ENCODE measurements around the gene TAS2R38.

TAS2R38 gene

GRCh38 chr7:141975806-141976523 lies 2.4 kb upstream of the TAS2R38 start:
- peak; percentile 85 to 94 (median 92) for DNase-seq

DNA sequence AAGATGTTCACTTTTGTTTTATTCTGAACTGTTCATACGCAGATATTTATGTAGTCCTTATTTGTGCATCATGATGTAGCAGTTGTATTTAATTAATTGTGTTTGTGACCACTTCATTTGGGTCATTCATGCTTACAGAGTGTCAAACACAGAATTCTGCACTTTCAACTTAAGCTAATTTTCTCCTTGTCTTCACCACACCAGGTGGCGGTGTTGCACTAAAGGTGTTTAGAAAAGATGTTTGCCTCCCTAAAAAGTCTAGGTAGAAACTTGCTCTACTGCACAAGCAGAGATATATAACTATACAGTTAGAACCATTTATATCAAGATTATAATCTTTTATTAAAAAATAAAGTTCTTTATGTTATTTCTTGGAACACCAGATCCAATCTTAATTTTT lies 1.3 kb upstream of the TAS2R38 start:
- no peak for DNase-seq

- DNase-seq: peak; percentile 70 to 96 (median 93)
Observed at GRCh38 chr7:141960687-141961422, 12.7 kb downstream of the TAS2R38 start.

DNA sequence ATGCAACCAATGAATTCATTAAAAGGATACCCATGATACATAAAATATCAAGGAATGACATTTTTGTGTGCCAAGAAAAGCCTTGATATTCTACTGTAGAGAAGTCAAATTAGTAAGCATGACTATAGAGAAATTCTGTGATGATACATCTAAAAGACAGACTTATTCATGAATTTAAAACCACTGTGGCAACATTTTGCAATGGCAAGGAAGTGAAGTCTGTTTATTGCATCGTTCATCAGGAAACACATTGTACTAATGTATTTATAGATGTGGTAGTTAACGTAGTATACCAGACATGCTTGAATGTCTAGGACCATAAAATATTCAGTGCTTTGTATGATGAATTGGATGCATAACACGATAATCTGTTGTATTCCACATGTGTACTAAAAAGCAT lies 17.5 kb downstream of the TAS2R38 start:
- peak; percentile 64 to 94 (median 89) for DNase-seq

DNA sequence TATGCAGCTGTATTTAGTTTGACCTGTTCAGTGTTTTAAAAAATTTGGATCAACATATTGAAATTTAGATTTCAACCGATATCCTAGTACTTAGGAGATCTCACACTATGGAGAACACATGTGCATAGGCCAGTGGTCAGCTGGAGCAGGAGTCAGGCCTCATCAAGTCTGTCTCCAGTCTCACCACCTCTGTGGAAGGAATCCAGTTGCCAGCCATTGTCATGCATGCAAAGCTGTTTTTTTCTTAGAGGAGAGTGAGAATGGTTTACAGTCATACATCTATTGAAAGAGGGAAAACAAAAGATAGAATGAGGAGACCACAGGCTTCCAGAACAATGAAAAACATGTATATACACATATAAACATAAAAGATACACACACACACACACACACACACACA lies 19.2 kb downstream of the TAS2R38 start:
- no peak for DNase-seq

DNA sequence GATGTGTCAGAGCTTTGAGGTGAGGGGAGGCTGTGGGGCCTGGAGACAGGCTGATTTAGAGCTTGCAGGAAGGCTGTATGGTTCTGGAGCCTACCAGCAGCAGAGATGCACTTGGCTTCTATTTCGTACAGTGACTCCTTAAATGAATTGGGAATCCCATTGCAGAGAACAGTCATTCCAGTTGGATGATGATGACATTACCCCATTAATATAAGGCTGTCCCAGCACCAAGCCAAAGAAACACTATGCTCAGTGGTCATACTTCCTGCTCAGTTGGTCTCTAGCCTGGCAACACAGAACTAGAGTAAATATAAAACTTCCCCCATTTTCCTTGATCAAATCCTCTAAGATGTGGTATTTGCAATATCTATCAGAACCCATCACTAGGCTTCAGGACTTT lies 21.1 kb downstream of the TAS2R38 start:
- peak; percentile 46 to 69 (median 60) for DNase-seq

- peak; percentile 72 to 80 (median 77) for DNase-seq
Observed at GRCh38 chr7:141950806-141951205, 22.8 kb downstream of the TAS2R38 start.

DNA sequence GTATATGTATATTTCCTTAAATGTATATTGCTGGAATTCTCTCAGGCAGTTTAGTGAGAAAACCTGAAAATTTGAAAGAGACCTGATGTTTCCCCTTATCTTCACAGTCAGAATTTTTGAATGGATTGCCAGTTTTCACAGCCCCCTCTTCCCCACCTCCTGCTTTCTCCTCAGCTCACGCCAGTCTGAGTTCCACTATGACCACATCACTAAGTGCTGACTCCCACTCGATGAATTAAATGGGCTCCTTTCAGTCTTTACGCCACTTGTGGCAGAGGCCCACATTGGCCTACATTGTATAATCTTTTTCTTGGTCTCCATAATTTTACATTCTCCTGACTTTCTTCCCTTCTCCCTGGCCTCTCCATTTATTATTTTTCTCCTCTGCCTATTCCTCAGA lies 23.7 kb downstream of the TAS2R38 start:
- peak; percentile 55 to 66 (median 63) for DNase-seq

DNA sequence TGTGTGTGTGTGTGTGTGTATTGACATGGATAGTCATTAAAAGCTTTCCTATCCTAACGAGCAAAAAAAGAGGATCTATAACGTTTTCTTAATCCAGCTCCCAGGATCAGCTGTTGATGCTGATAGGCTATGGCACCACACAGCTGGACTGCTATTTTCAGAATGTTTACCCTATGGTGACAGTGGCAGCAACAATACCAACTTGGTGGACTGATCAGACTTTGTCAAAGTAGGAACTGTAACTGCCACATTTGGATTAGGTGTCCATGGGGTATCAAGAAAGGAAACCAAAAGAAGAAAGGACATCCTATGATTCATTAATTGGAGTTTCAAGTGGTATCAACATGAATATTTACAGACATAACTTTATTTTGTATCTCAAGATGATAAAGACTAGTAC lies 24.1 kb downstream of the TAS2R38 start:
- peak; percentile 64 to 90 (median 85) for DNase-seq

- DNase-seq: peak; percentile 53 to 92 (median 86)
Observed at GRCh38 chr7:141949021-141949420, 24.6 kb downstream of the TAS2R38 start.

GRCh38 chr7:141946796-141947195 lies 26.8 kb downstream of the TAS2R38 start, which contains the start of gene CLEC5A:
Gene CLEC5A, minus strand, starts transcription at chr7:141946974. Its CDS starts 682 bp downstream, at chr7:141946292.
- peak; percentile 72 to 78 (median 73) for DNase-seq

DNA sequence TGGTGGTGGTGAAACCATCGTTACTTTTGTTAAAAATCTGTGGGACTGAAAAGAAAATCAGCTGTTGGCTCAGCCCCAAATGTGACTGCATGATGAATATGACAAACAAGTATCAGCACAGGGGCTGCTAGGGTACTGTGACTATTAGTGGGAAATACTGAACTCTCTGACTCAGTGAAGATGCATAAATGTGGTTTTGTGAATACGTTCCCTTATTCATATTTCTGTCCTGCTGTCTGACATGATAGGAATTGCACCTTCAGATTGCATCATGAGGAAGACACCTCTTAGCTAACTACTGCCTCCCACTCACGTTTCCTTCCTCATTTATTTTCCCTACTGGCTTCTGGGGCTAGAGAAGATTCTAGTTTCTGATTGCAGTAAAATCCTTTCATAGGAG lies 28.2 kb downstream of the TAS2R38 start:
- DNase-seq: peak; percentile 88 to 99 (median 97)

GRCh38 chr7:141944811-141945210 lies 28.8 kb downstream of the TAS2R38 start:
- DNase-seq: peak; percentile 58 to 73 (median 65)

DNA sequence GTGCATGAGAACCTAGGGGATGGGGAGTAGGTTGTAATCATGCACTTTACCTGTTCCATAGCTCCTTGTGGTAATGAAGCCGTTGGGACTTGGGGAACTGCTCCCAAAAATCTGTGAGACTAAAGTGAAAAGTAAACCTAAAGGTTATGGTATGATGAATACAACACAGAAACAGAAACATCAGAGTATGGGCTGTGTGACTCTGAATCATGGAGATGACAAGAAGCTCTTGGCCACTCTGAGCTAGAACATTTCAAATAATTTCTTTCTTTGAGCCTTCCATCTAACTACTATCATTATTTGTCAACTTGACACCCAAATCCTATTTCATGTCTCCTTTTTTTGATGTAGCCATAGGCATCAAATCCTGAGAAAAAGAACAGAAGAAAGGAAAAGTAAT lies 29.7 kb downstream of the TAS2R38 start:
- DNase-seq: peak; percentile 44 to 80 (median 80)

- no peak for DNase-seq
Observed at GRCh38 chr7:141941075-141941474, 32.5 kb downstream of the TAS2R38 start.

- no peak for DNase-seq
Observed at GRCh38 chr7:141930211-141930610, 43.4 kb downstream of the TAS2R38 start.

DNA sequence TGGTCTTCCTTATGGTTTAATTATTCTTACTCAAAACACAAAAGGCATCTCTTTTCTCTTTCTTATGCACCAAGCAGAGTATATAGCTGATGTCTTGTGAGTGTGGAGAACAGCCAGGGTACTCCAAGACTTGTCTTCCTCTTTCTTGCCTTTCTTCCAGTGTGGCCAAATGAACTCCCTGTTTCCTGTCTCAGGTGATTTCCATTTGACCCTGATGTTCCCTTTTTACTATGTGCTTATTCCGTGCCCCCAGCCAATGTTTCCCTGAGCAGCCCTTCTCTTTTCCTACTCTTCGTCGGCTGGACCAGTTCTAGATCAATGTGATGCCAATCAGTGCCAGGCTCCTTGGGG lies 44.8 kb downstream of the TAS2R38 start:
- DNase-seq: no peak

DNA sequence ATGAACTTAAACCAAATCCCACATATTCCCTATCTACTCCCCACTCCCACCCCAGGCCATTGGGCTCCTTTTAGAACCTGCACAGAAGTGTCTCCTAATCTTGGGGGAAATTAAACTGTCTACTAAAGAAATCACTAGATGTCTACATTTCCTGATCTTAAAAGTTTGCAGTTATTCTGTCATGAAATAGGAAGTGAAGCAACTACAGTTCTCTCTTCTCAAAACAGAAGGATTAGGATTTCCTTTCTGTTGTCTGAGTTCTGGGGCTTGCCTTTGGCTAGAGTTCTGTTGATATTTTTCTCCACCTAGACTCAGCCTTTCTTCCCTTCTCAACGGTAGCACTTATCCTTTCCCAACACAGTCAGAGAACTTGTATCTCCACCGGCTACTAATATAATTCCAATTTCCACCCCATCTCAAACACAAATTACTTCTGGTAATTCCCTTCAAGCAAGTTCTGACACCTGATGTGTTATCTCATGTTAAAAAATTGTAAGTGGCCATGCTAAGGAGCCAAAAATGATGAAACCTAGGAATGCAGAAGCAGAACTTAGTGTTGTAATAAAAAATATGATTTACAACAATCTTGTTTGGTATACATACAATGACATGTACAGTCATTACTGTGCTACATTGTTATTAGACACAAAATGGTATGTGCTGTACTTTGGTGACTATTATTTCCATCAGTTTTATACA lies 45.3 kb downstream of the TAS2R38 start:
- DNase-seq: peak in 2 of 3 donors; percentile 50 to 55
